Right atrium auricular region (tissue), 2 donors: ENCODE measurements around the gene ZNF431. TPM values are rescaled to one million over a fixed set of nuclear protein-coding genes. Genes with fewer than 3 reads are reported as not detected.

Experiments used
- DNase-seq: peaks from one replicate; pipeline ENCODE4 v3.0.0-alpha.2; 2019; ENCODE audit warnings: low spot score
- H3K27ac ChIP-seq, 2 donors: fragments of 200-600 bp; sonication (generic); 1 replicate in 1 of 2; 2 replicates in 1 of 2; pipeline ENCODE4 v1.5.1; 2016 to 2019
- H3K27me3 ChIP-seq, 2 donors: fragments of 200-600 bp; sonication (generic); one replicate each; pipeline versions ENCODE4 v1.5.1 to v1.6.0; 2017 to 2019
- H3K36me3 ChIP-seq: fragments of 200-600 bp; sonication (generic); one replicate; pipeline ENCODE4 v1.5.1; 2016
- H3K4me1 ChIP-seq, 2 donors: fragments of 200-600 bp; sonication (generic); one replicate each; pipeline versions ENCODE4 v1.5.1 to v1.6.0; 2017 to 2019
- H3K4me3 ChIP-seq, 2 donors: fragments of 200-600 bp; sonication (generic); 1 replicate in 1 of 2; 2 replicates in 1 of 2; pipeline ENCODE4 v1.5.1; 2017 to 2019; ENCODE audit warnings: mild to moderate bottlenecking in 1 of 2, moderate library complexity in 1 of 2
- H3K9me3 ChIP-seq, 2 donors: fragments of 200-600 bp; sonication (generic); one replicate each; pipeline ENCODE4 v1.5.1; 2019
- CTCF ChIP-seq, 2 donors: fragments of 200-600 bp; sonication (generic); IDR thresholded peaks; one replicate each; pipeline ENCODE4 v1.5.1; 2019; ENCODE audit warnings: antibody characterized with exemption in 2 of 2
- total RNA-seq, 2 donors: library from RNA; depleted of rRNA; stranded (reverse); fragments of >200 nt; gene quantifications; one replicate each; pipeline ENCODE4 v1.1.0, GENCODE V29; 2016

ZNF431 gene
- total RNA-seq, 2 donors from 2014 or later, result 2.3 to 3.0 TPM

- Histone ChIP-seq H3K4me3 (no peak overlapping the region), H3K9me3 (no peaks in the 10 kb centered on the region), H3K27me3 (no peaks in the 10 kb centered on the region), H3K27ac (no peak overlapping the region), H3K4me1 (peaks cover 0 to 6% of the 10 kb centered on the region in 2 donors), H3K36me3 (peaks cover 22% of the 10 kb centered on the region)
- no peak for TF ChIP-seq CTCF (IDR thresholded peaks at IDR 0.05)
- DNase-seq, result no peak
Measured at GRCh38 chr19:21147540-21147939, 5.7 kb downstream of the ZNF431 start.

GRCh38 chr19:21148681-21149080 lies 6.8 kb downstream of the ZNF431 start:
- no peaks in the 10 kb centered on the region for H3K27me3 ChIP-seq
- no peak for TF ChIP-seq CTCF (IDR thresholded peaks at IDR 0.05)
- H3K27ac ChIP-seq, result no peak overlapping the region
- H3K4me3 ChIP-seq, result no peak overlapping the region
- peaks cover 22% of the 10 kb centered on the region for H3K36me3 ChIP-seq
- H3K4me1 ChIP-seq, result no peaks in the 10 kb centered on the region
- no peak for DNase-seq
- no peaks in the 10 kb centered on the region for H3K9me3 ChIP-seq

GRCh38 chr19:21149877-21150276 lies 8.0 kb downstream of the ZNF431 start:
- H3K4me1 ChIP-seq, result no peaks in the 10 kb centered on the region

GRCh38 chr19:21151460-21151859 lies 9.6 kb downstream of the ZNF431 start:
- no peak for DNase-seq
- H3K36me3 ChIP-seq, result peaks cover 12% of the 10 kb centered on the region
- no peak overlapping the region for H3K4me3 ChIP-seq
- H3K9me3 ChIP-seq, result no peaks in the 10 kb centered on the region
- H3K27ac ChIP-seq, result no peak overlapping the region
- no peak for TF ChIP-seq CTCF (IDR thresholded peaks at IDR 0.05)
- H3K27me3 ChIP-seq, result no peaks in the 10 kb centered on the region
- H3K4me1 ChIP-seq, result no peaks in the 10 kb centered on the region

More at GRCh38 chr19:21149877-21150276, 8.0 kb downstream of the ZNF431 start:
- Histone ChIP-seq H3K4me3 (no peak overlapping the region), H3K27ac (no peak overlapping the region), H3K36me3 (peaks cover 15% of the 10 kb centered on the region), H3K9me3 (no peaks in the 10 kb centered on the region), H3K27me3 (no peaks in the 10 kb centered on the region)
- TF ChIP-seq CTCF (IDR thresholded peaks at IDR 0.05), result no peak
- no peak for DNase-seq

- Histone ChIP-seq H3K27ac (no peak overlapping the region), H3K4me1 (no peaks in the 10 kb centered on the region), H3K4me3 (no peak overlapping the region), H3K9me3 (no peaks in the 10 kb centered on the region), H3K27me3 (no peaks in the 10 kb centered on the region), H3K36me3 (no peaks in the 10 kb centered on the region)
- DNase-seq, result no peak
- no peak for TF ChIP-seq CTCF (IDR thresholded peaks at IDR 0.05)
Measured at GRCh38 chr19:21158523-21159135, 16.8 kb downstream of the ZNF431 start.

GRCh38 chr19:21164541-21164940 lies 22.7 kb downstream of the ZNF431 start:
- no peak for TF ChIP-seq CTCF (IDR thresholded peaks at IDR 0.05)
- H3K36me3 ChIP-seq, result peaks cover 16% of the 10 kb centered on the region

More at GRCh38 chr19:21164541-21164940, 22.7 kb downstream of the ZNF431 start:
- no peak for DNase-seq
- Histone ChIP-seq H3K4me3 (no peak overlapping the region), H3K9me3 (no peaks in the 10 kb centered on the region), H3K27ac (no peak overlapping the region), H3K4me1 (no peaks in the 10 kb centered on the region), H3K27me3 (no peaks in the 10 kb centered on the region)
